ENCODE data around the gene LSM14A. TPM values are rescaled to one million over a fixed set of nuclear protein-coding genes. Genes with fewer than 3 reads are reported as not detected.

The LSM14A gene
- total RNA-seq, 4 donors from 2014 or later, result 68.4 to 117 (median 98.1) TPM

DNA sequence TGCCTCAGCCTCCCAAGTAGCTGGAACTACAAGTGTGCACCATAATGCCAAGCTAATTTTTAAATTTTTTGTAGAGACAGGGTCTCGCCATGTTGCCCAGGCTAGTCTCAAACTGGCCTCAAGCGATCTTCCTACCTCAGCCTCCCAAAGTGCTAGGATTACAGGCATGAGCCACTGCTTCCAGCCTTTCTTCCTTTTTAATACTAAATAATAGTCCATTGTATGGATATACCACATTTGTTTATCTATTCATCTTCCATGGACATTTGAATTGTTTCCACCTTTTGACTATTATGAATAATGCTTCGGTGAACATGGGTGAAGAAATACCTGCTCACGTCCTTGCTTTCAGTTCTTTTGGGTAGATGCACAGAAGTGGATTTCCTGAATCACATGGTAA is 106.5 kb downstream of the LSM14A start:
- 94 to 96% methylated on average over 4 of the region's 4 CpGs for WGBS, 2 donors

More for the DNA sequence above, 106.5 kb downstream of the LSM14A start:
- Histone ChIP-seq H3K36me3 (peaks cover 0 to 15% (median 0%) of the 10 kb centered on the region in 3 donors), H3K27me3 (no peaks in the 10 kb centered on the region), H3K4me1 (peaks cover 0 to 45% (median 8%) of the 10 kb centered on the region in 4 donors), H3K4me3 (no peak overlapping the region), H3K9me3 (no peaks in the 10 kb centered on the region), H3K27ac (no peak overlapping the region)
- TF ChIP-seq POLR2A (IDR thresholded peaks at IDR 0.05) (no peak), EP300 (IDR thresholded peaks at IDR 0.05) (no peak)
- TF ChIP-seq, protein P1, sequence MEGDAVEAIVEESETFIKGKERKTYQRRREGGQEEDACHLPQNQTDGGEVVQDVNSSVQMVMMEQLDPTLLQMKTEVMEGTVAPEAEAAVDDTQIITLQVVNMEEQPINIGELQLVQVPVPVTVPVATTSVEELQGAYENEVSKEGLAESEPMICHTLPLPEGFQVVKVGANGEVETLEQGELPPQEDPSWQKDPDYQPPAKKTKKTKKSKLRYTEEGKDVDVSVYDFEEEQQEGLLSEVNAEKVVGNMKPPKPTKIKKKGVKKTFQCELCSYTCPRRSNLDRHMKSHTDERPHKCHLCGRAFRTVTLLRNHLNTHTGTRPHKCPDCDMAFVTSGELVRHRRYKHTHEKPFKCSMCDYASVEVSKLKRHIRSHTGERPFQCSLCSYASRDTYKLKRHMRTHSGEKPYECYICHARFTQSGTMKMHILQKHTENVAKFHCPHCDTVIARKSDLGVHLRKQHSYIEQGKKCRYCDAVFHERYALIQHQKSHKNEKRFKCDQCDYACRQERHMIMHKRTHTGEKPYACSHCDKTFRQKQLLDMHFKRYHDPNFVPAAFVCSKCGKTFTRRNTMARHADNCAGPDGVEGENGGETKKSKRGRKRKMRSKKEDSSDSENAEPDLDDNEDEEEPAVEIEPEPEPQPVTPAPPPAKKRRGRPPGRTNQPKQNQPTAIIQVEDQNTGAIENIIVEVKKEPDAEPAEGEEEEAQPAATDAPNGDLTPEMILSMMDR (IDR thresholded peaks at IDR 0.05), result no peak
- DNase-seq (ENCODE audit: low spot score in 2 of 2), result no peak

Other genes starting within 250 kb of the LSM14A start
- gene GARRE1, start 82.0 kb downstream of the LSM14A start, total RNA-seq, result 10 to 100 TPM; 21.6 to 35.4 (median 30.9) TPM
- 100 to 1,000 TPM; 156 to 233 (median 177) TPM for gene GPI, start 192.7 kb downstream of the LSM14A start, total RNA-seq
- gene PDCD2L, start 231.9 kb downstream of the LSM14A start, total RNA-seq, result 10 to 100 TPM in 3 of 4 donors, 1 to 10 TPM in 1; 9.8 to 16.2 (median 12.2) TPM